GM19238 (cell line): Measurements from ENCODE around the gene AGER.
"Not testable (repeated sequence)": the region's sequence is repeated elsewhere in the genome, so short reads cannot be mapped to it uniquely, and the experiment has no call there.

Experiments
- DNase-seq: peaks from one replicate; pipeline ENCODE4 v3.0.0; 2011; ENCODE audit warnings: low spot score; ENCODE audit not compliant: insufficient read length

AGER gene

GRCh38 chr6:32149932-32150870, 33.9 kb downstream of the AGER start:
- DNase-seq, result no peak

- no peak for DNase-seq
Observed at GRCh38 chr6:32149092-32149755, 34.8 kb downstream of the AGER start.

DNA sequence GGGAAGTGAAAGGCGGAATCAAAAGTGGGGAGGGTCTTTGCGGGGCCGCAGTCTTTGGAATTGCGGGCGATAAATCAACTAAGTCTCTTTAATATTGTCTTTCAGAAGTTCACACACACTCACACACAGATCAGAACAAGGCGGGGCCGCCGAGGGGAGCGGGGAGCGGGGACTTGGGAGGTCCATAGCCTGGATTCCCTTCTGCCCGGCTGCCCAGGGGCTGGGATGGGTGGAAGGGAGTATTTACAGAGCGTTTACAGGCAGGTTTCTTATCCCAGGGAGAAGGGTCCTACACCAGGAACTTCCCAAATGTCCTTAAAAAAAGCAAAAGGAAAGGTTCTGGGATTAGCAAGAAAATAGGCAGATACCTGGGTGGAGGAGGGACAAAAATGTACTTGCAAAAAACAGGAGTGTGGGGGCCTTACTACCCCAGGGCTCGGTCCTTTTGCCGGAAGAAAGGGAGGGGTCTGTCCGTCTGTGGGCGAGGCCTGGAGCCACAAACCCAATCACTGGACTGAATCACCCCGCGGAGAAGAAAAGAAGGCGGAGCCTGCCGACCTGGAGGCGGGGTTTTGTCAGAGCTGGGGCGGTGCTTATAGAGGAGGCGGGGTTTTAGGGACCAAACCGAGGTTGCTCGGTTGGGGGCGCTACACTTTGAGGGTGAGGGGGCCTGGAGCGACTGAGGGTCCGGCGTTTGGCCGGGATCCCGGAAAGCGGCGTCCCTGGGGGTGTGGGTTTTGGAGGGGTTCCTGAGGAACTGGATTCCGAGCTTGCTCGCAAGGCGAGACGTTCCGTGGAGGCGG, 35.6 kb downstream of the AGER start:
- no peak for DNase-seq

DNA sequence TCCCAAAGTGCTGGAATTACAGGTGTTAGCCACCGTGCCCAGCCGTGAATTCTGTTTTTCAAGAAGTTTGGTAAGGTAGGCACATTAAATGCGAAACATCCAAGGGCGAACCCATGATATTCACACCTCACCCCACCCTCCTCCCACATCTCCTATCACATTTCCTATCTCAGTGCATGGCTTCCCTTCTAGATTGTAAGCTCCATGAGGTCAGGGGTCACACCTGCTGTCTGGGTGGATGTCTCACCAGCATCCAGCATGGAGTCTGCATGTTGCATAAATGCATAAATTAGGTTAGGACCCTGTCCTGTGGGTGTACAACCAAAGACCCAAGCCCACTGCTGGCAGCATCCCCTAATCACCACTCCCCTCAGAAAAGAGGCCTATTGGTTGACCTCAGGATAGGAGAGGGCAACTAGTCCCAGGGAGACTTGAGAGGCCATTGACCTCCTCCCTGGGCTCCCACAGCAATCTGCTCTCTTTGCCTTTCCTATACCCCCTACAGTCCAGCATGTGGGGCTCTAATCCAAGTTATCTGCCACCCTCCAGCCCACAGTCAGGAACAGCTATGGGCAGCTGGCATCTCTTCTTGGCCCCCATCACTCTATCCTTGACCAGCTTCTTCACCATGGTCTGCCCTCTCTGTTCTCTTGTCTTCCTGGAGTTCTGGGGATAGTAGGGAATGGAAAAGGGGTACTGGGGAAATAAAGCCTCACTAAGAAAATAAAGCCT, 36.5 kb downstream of the AGER start:
- DNase-seq, result no peak

GRCh38 chr6:32146687-32147086, 37.4 kb downstream of the AGER start:
- DNase-seq, result no peak

- DNase-seq, result no peak
Observed at GRCh38 chr6:32146287-32146686, 37.8 kb downstream of the AGER start.

DNA sequence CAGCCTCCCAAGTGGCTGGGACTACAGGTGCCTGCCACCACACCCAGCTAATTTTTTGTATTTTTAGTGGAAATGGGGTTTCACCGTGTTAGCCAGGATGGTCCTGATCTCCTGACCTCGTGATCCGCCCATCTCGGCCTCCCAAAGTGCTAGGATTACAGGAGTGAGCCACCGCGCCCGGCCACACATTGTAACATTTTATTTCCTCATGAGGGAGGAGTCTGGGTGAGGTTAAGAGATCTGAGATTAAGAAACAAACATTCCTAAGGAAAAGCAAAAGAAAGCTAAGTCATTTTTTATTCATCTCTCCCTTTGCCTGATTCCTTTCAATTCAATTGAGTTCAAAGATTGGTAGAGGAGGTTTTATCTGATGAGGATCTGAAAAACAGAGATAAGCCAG, 39.8 kb downstream of the AGER start:
- not testable (repeated sequence) for DNase-seq

- DNase-seq, result no peak
Observed at GRCh38 chr6:32140420-32141046, 43.5 kb downstream of the AGER start.

GRCh38 chr6:32139590-32139989, 44.5 kb downstream of the AGER start:
- no peak for DNase-seq

DNA sequence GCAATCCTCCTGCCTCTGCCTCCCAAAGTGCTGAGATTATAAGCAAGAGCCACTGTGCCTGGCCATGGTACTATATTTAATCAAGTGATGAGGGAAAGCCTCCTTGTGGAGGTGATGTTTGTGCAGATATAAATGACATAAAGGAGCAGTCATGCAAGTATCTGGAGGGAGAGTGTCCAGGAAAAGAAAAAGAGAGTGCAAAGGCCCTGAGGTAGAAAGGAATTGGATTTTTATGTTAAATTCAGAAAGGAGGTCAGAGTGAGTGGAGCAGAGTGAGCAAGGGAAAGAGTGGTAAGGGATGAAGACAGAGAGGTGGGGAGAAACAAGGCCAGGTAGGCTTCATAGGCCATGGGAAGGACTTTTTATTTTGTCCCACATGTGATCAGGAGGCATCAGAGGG, 46.6 kb downstream of the AGER start:
- DNase-seq, result no peak

DNA sequence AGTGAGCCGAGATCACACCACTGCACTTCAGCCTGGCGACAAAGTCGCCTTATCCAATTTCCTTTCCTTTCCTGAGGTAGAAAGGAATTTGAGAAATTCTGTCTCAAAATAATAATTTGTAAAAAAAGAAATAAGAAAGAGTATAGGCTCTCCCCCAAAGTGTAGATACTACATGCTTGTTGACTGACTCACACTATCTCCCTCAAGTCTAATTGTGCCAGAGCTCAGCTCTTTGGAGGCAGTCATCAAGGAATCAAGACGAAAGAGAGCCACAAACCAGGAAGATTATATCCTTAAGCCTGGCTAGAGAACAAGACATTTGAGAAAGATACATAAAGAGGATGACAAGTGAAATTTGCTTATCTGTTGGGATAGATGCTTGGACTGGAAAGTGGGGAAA, 50.3 kb downstream of the AGER start:
- DNase-seq, result no peak

DNA sequence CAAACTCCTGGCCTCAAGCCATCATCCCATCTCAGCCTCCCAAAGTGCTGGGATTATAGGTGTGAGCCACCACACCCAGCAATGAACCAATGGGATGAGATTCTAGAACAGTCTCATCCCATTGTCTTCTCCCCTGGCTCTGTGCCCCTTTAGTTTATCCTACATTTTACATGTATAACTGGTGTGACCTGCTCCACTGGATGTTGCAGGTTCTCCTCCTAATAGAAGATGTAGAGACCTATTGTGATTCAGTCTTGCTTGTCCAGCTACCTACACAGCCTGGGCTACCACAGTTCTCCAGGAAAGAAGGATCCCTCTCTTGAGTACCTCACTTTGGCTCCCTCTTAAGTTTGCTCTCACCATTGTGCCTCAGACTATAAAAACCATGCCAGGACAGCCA, 51.9 kb downstream of the AGER start:
- DNase-seq, result no peak

DNA sequence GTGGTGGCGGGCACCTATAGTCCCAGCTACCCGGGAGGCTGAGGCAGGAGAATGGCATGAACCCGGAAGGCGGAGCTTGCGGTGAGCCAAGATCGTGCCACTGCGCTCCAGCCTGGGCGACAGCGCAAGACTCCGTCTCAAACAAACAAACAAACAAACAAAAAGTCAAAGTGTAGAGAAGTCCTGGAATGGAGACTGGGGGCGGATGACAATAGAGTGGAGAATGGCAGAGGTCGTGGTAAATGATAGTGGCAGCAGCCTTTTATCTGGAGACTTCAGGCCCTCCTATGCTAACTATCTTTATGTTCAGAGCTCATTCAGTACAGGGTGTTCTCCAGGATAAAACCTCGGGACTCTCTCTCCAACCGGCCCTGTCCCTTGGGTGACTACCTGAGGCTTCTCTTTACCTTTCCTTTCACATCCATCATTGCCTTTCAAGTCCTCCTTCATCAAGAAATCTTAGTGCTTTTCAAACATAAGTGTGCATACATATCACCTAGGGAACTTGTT, 52.6 kb downstream of the AGER start:
- no peak for DNase-seq
